DND-41 (cell line): Measurements from ENCODE around the gene RNASE8.

Experiments
- ATAC-seq: fragments of 200-7000 bp; cut with Tn5 transposase; 3 replicates; pipeline ENCODE4 v1.9.1; 2021; ENCODE audit warnings: low read depth; ENCODE audit not compliant: insufficient read depth
- DNase-seq: peaks from one replicate; pipeline ENCODE4 v3.0.0-alpha.2; 2020
- H2AFZ ChIP-seq: 2 replicates; pipeline ENCODE4 v1.6.0; 2012; ENCODE audit warnings: low read depth, low read length
- H3K27ac ChIP-seq: 2 replicates; pipeline ENCODE4 v1.5.1; 2012; ENCODE audit warnings: low read length, inconsistent platforms
- H3K27me3 ChIP-seq: fragments of 200-600 bp; sonication (generic); 2 replicates; pipeline ENCODE4 v1.6.0; 2012; ENCODE audit warnings: low read length, mild to moderate bottlenecking, inconsistent platforms; ENCODE audit not compliant: insufficient read depth, poor library complexity
- H3K36me3 ChIP-seq: 2 replicates; pipeline ENCODE4 v1.5.1; 2012; ENCODE audit warnings: low read length, inconsistent platforms; ENCODE audit not compliant: insufficient read depth
- H3K4me1 ChIP-seq: 2 replicates; pipeline ENCODE4 v1.5.1; 2012; ENCODE audit warnings: mild to moderate bottlenecking, low read length; ENCODE audit not compliant: insufficient read depth
- H3K4me2 ChIP-seq: 2 replicates; pipeline ENCODE4 v1.6.0; 2012; ENCODE audit warnings: mild to moderate bottlenecking, moderate library complexity, low read length, inconsistent platforms; ENCODE audit not compliant: insufficient read depth
- H3K4me3 ChIP-seq, 2 experiments: fragments of 200-600 bp in 1 of 2; shearing (Covaris generic) in 1 of 2; 2 replicates each; pipeline ENCODE4 v1.5.1; 2012 to 2016; ENCODE audit warnings: inconsistent platforms in 2 of 2, low read length in 2 of 2, mild to moderate bottlenecking in 2 of 2, low read depth in 1 of 2, moderate library complexity in 1 of 2
- H3K79me2 ChIP-seq: 2 replicates; pipeline ENCODE4 v1.6.0; 2012; ENCODE audit warnings: low read length, inconsistent platforms; ENCODE audit not compliant: insufficient read depth
- H3K9ac ChIP-seq: 2 replicates; pipeline ENCODE4 v1.6.0; 2012; ENCODE audit warnings: low read depth, mild to moderate bottlenecking, inconsistent platforms, low read length, moderate library complexity
- H3K9me3 ChIP-seq: 2 replicates; pipeline ENCODE4 v1.5.1; 2012; ENCODE audit warnings: low read length, moderate library complexity, mild to moderate bottlenecking, inconsistent platforms; ENCODE audit not compliant: insufficient read depth, severe bottlenecking
- H4K20me1 ChIP-seq: 2 replicates; pipeline ENCODE4 v1.6.0; 2012; ENCODE audit warnings: low read length; ENCODE audit not compliant: insufficient read depth
- EZH2 ChIP-seq: IDR thresholded peaks from 3 replicates; pipeline ENCODE4 v1.6.1; 2012; ENCODE audit warnings: borderline replicate concordance, low read depth, mild to moderate bottlenecking, moderate library complexity, low read length, inconsistent platforms; ENCODE audit not compliant: severe bottlenecking
- TF ChIP-seq, protein P1 (sequence below): IDR thresholded peaks from 2 replicates; pipeline ENCODE4 v1.5.1; 2012; ENCODE audit warnings: borderline replicate concordance, low read length, moderate library complexity, mild to moderate bottlenecking; ENCODE audit not compliant: poor library complexity, severe bottlenecking; ENCODE audit errors: extremely low read depth

RNASE8 gene

DNA sequence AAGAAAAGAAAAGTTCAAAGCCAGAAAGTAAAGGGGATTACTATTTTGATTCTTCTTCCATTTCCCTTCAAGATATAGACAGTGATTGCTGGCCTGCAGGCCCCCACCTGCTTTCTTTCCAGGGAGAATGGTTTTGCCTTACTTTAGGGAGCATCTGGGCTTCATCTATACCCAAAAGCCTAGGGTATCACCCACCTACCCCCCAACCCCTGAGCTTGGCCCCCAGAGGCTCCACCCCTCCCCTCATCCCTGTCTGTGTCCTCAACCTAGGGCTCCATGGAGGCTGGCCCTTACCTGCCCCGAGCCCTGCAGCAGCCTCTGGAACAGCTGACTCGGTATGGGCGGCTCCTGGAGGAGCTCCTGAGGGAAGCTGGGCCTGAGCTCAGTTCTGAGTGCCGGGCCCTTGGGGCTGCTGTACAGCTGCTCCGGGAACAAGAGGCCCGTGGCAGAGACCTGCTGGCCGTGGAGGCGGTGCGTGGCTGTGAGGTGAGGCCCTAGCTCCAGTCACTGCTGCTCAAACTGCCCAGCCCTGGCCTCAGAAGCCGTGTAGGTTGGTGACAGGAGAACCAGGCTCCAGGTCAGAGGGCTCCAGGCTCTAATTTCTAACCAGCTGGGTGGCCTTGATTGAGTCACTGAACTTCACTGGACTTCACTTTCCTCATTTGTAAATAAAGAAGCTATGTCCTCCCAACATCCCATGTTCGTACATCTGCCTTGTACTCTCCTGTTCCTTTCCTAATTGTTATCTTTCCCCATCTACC is 26.1 kb downstream of the RNASE8 start:
- DNase-seq = no peak
- H3K36me3 ChIP-seq = no peaks in the 10 kb centered on the region
- H3K9me3 ChIP-seq = no peaks in the 10 kb centered on the region
- no peak overlapping the region for H3K4me2 ChIP-seq
- H3K9ac ChIP-seq = no peak overlapping the region
- TF ChIP-seq, protein P1, sequence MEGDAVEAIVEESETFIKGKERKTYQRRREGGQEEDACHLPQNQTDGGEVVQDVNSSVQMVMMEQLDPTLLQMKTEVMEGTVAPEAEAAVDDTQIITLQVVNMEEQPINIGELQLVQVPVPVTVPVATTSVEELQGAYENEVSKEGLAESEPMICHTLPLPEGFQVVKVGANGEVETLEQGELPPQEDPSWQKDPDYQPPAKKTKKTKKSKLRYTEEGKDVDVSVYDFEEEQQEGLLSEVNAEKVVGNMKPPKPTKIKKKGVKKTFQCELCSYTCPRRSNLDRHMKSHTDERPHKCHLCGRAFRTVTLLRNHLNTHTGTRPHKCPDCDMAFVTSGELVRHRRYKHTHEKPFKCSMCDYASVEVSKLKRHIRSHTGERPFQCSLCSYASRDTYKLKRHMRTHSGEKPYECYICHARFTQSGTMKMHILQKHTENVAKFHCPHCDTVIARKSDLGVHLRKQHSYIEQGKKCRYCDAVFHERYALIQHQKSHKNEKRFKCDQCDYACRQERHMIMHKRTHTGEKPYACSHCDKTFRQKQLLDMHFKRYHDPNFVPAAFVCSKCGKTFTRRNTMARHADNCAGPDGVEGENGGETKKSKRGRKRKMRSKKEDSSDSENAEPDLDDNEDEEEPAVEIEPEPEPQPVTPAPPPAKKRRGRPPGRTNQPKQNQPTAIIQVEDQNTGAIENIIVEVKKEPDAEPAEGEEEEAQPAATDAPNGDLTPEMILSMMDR = no peak
- no peak for TF ChIP-seq EZH2
- no peaks in the 10 kb centered on the region for H3K79me2 ChIP-seq
- no peak overlapping the region for H3K27ac ChIP-seq
- 0 out of 2 replicates have a peak, but pooled peaks cover 8% of the 10 kb centered on the region for H4K20me1 ChIP-seq
- no peak overlapping the region for H2AFZ ChIP-seq
- no peaks in the 10 kb centered on the region for H3K4me1 ChIP-seq
- ATAC-seq = no peak
- peaks cover 18% of the 10 kb centered on the region for H3K27me3 ChIP-seq
- no peak overlapping the region for H3K4me3 ChIP-seq

DNA sequence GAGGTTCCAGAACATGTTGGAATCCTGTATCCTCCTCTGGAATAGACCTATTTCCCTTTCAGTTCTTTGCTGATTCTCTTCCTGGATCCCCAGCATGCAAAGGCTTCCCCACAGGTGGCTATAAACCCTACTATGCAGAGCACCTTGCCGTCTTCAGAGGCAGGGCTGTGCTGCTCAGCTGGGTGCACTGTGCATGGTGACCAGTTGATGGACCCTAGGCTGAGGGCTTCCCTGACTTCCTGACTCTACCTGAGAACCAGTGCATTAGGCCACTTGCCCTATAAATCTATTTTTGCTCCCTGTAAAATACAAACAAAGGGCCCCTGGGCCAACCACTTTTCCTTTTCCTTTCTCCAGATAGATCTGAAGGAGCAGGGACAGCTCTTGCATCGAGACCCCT is 26.8 kb downstream of the RNASE8 start:
- H4K20me1 ChIP-seq = 0 out of 2 replicates have a peak, but pooled peaks cover 8% of the 10 kb centered on the region
- H3K4me3 ChIP-seq = no peak overlapping the region
- H3K36me3 ChIP-seq = no peaks in the 10 kb centered on the region
- no peaks in the 10 kb centered on the region for H3K9me3 ChIP-seq
- TF ChIP-seq, protein P1 = no peak
- TF ChIP-seq EZH2 = no peak
- H3K79me2 ChIP-seq = no peaks in the 10 kb centered on the region
- ATAC-seq = no peak
- H3K4me1 ChIP-seq = no peaks in the 10 kb centered on the region
- H3K27me3 ChIP-seq = peaks cover 11% of the 10 kb centered on the region
- H2AFZ ChIP-seq = no peak overlapping the region
- no peak for DNase-seq
- no peak overlapping the region for H3K9ac ChIP-seq
- no peak overlapping the region for H3K4me2 ChIP-seq
- no peak overlapping the region for H3K27ac ChIP-seq

DNA sequence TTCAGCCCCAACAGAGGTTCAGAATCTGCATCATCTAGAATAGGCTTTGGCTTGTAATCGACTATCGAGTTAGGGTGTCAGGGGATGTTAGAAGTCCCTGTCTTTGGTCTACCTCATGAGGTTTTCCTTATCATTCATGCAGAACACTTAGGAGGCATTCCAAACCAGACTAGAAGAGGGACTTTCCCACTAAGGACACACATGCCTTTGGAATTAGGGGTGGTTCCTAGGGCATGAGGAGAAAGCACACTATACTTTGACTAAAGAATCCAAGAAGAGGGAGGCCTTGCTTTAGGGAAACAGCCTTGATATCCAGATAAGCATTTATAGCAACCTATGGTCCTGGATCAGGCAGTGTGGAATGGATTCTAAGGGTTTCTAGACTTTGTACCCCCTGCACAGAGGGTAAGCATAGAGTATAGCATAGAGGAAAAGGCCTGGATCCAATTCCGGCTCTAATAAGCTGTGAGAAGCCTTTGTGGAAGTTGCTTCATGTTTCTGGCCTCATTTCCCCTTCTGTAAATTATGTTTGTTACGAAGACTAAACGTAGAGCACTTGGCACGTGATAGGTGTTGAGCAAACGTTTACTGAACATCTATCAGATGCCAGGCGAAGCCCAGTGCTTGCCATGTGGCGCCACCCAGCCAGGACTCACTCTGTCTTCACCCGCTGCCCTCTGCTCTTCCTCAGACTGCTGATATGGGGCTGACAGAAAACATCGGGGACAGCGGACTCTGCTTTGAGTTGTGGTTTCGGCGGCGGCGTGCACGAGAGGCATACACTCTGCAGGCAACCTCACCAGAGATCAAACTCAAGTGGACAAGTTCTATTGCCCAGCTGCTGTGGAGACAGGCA is 27.6 kb downstream of the RNASE8 start:
- no peak for ATAC-seq

More for the DNA sequence above, 27.6 kb downstream of the RNASE8 start:
- Histone ChIP-seq H4K20me1 (0 out of 2 replicates have a peak, but pooled peaks cover 8% of the 10 kb centered on the region), H3K27me3 (peaks cover 5% of the 10 kb centered on the region), H2AFZ (no peak overlapping the region), H3K9me3 (no peaks in the 10 kb centered on the region), H3K4me3 (no peak overlapping the region), H3K4me2 (no peak overlapping the region), H3K27ac (no peak overlapping the region), H3K36me3 (0 out of 2 replicates have a peak, but pooled peaks cover under 1% of the 10 kb centered on the region), H3K9ac (no peak overlapping the region), H3K79me2 (no peaks in the 10 kb centered on the region), H3K4me1 (no peaks in the 10 kb centered on the region)
- DNase-seq = no peak
- TF ChIP-seq, protein P1 = no peak
- no peak for TF ChIP-seq EZH2
